Thymus (tissue), 14 donors: ENCODE results near the gene TNFSF12. TPM values are rescaled to one million over a fixed set of nuclear protein-coding genes. Genes with fewer than 3 reads are reported as not detected.

Experiments
- DNase-seq, 9 donors: peaks; one replicate each; pipeline ENCODE4 v3.0.0-alpha.2; 2013; ENCODE audit warnings: low spot score in 9 of 9, low read depth in 6 of 9, missing footprints in 1 of 9
- H3K27ac ChIP-seq, 2 donors: one replicate each; pipeline ENCODE4 v1.5.1; 2013; ENCODE audit warnings: control low read depth in 1 of 2, low read depth in 1 of 2, low read length in 1 of 2, mild to moderate bottlenecking in 1 of 2, moderate library complexity in 1 of 2
- H3K27me3 ChIP-seq, 2 donors: one replicate each; pipeline ENCODE4 v1.5.1; 2013; ENCODE audit warnings: low read length in 1 of 2; ENCODE audit not compliant: control insufficient read depth in 2 of 2, insufficient read depth in 1 of 2
- H3K36me3 ChIP-seq, 2 donors: one replicate each; pipeline ENCODE4 v1.5.1; 2013; ENCODE audit warnings: low read length in 1 of 2, mild to moderate bottlenecking in 1 of 2, moderate library complexity in 1 of 2; ENCODE audit not compliant: control insufficient read depth in 2 of 2, insufficient read depth in 2 of 2
- H3K4me1 ChIP-seq, 2 donors: one replicate each; pipeline ENCODE4 v1.5.1; 2013; ENCODE audit warnings: low read length in 2 of 2; ENCODE audit not compliant: control insufficient read depth in 2 of 2, insufficient read depth in 2 of 2
- H3K4me3 ChIP-seq, 2 donors: one replicate each; pipeline ENCODE4 v1.5.1; 2013; ENCODE audit warnings: low read length in 2 of 2, control low read depth in 1 of 2, mild to moderate bottlenecking in 1 of 2
- H3K9me3 ChIP-seq, 2 donors: one replicate each; pipeline ENCODE4 v1.5.1; 2013; ENCODE audit warnings: low read length in 1 of 2, mild to moderate bottlenecking in 1 of 2; ENCODE audit not compliant: control insufficient read depth in 2 of 2, insufficient read depth in 1 of 2
- WGBS: extraction: QIAGEN DNeasy Blood & Tissue Kit; methylation state at CpG from one replicate; pipeline ENCODE4 v1.1.7; 2013; 5-methylcytosine and 5-hydroxymethylcytosine counted together
- long read RNA-seq, 10 donors: transcript quantifications; one replicate each; lab custom pipeline, GENCODE V29; 2026
- polyA plus RNA-seq: library from polyadenylated mRNA; stranded (reverse); fragments of 200-250 nt; gene quantifications from one replicate; pipeline ENCODE4 v1.2.3, GENCODE V29; 2013
- total RNA-seq: library from RNA; stranded (reverse); fragments of 120-200 nt; gene quantifications from one replicate; pipeline ENCODE4 v1.2.4, GENCODE V29; 2013
- donor health status: healthy.

TNFSF12 gene
- total RNA-seq (4.2 TPM), polyA plus RNA-seq (21.3 TPM)
- long read RNA-seq, donor 1, partial matches to known transcripts, result 0 of 1 reads
- long read RNA-seq, donor 1, other reads (novel, unspliced or antisense), result 0 of 1 reads
- long read RNA-seq, donor 2, result 0 reads
- long read RNA-seq, donor 3, partial matches to known transcripts, result 0 of 2 reads
- long read RNA-seq, donor 3, other reads (novel, unspliced or antisense), result 0 of 2 reads
- long read RNA-seq, donor 4, partial matches to known transcripts, result 0 of 1 reads
- long read RNA-seq, donor 4, other reads (novel, unspliced or antisense), result 0 of 1 reads
- long read RNA-seq, donor 5, transcript TNFSF12-201 (7 exons, 1,553 nt), result major isoform, 6 of 12 reads
- long read RNA-seq, donor 5, partial matches to known transcripts, result 5 of 12 reads
- long read RNA-seq, donor 5, other reads (novel, unspliced or antisense), result 0 of 12 reads
- long read RNA-seq, donor 6, transcript TNFSF12-201 (7 exons, 1,553 nt), result major isoform, 6 of 7 reads
- long read RNA-seq, donor 6, partial matches to known transcripts, result 0 of 7 reads
- long read RNA-seq, donor 6, other reads (novel, unspliced or antisense), result 0 of 7 reads
- long read RNA-seq, donor 7, partial matches to known transcripts, result 0 of 3 reads
- long read RNA-seq, donor 7, other reads (novel, unspliced or antisense), result 0 of 3 reads
- long read RNA-seq, donor 8, partial matches to known transcripts, result 0 of 3 reads
- long read RNA-seq, donor 8, other reads (novel, unspliced or antisense), result 0 of 3 reads
- long read RNA-seq, donor 9, partial matches to known transcripts, result 0 of 1 reads
- long read RNA-seq, donor 9, other reads (novel, unspliced or antisense), result 0 of 1 reads
- long read RNA-seq, donor 10, partial matches to known transcripts, result 0 of 6 reads
- long read RNA-seq, donor 10, other reads (novel, unspliced or antisense), result 0 of 6 reads

DNA sequence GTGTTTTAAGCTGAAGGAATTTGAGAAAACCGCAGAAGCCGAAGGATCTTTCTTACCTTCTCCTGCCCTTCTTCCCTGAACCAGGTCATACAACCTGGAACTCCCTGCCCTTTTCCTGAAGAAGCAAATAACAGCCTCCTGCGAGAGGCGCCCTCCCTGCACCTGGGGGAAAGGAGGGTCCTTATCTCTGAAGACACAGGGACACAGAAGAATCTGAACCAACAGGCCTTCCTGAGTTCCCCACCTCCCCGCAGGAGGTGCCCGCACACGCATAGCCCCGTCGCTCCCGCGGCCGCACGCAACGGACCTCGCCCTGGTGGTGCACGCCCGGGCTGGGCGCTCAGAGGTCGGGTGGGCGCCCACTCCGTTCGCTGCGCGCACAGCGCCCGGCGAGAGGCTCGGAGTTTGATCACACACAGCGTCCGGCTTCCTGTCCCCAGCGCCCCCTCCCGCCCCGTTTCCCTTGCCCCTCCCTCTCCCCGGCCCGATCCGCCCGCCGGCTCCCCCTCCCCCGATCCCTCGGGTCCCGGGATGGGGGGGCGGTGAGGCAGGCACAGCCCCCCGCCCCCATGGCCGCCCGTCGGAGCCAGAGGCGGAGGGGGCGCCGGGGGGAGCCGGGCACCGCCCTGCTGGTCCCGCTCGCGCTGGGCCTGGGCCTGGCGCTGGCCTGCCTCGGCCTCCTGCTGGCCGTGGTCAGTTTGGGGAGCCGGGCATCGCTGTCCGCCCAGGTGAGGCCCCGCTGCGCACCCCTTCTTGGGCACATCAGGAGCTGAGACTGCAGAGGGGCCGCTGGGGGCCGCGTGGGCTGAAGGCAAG lies at the start of gene TNFSF12:
TNFSF12 (plus strand) TSS at position 474 of the 816 bp plus-strand sequence; CDS start at position 570, 96 bp downstream.
- Histone ChIP-seq H3K27ac (peak within 1 kb of the TSS; percentile 47 to 90), H3K4me3 (peak within 1 kb of the TSS; percentile 44 to 52), H3K27me3 (peaks cover 3 to 36% of the 10 kb centered on the region in 2 donors), H3K9me3 (no peaks in the 10 kb centered on the region), H3K36me3 (no peaks in the 10 kb centered on the region), H3K4me1 (peaks cover 0 to 22% of the 10 kb centered on the region in 2 donors)
- peak in 1 of 9 donors; percentile 35 for DNase-seq
- WGBS, result 10% methylated on average over 65 of the region's 65 CpGs

DNA sequence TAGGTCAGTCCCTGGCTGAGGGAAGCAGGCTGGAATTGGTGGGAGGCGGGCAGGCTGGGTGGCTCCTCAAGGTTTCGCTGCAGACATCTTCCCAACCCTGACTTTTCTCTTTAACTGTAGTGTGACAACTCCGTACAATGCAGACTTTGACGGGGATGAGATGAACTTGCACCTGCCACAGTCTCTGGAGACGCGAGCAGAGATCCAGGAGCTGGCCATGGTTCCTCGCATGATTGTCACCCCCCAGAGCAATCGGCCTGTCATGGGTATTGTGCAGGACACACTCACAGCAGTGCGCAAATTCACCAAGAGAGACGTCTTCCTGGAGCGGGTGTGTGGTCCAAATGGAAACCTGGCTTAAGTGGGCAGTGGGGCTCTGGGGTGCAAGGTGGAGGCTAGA lies 49.7 kb upstream of the TNFSF12 start:
- H3K27ac ChIP-seq, result no peak overlapping the region
- DNase-seq, result no peak
- no peaks in the 10 kb centered on the region for H3K9me3 ChIP-seq
- H3K27me3 ChIP-seq, result no peaks in the 10 kb centered on the region
- no peaks in the 10 kb centered on the region for H3K4me1 ChIP-seq
- WGBS, result 95% methylated on average over 11 of the region's 11 CpGs
- peaks cover 86 to 89% of the 10 kb centered on the region in 2 donors for H3K36me3 ChIP-seq
- H3K4me3 ChIP-seq, result no peak overlapping the region

- WGBS, result 94% methylated on average over 14 of the region's 14 CpGs
- Histone ChIP-seq H3K27me3 (no peaks in the 10 kb centered on the region), H3K36me3 (peaks cover 81 to 98% of the 10 kb centered on the region in 2 donors), H3K4me3 (no peak overlapping the region), H3K4me1 (no peaks in the 10 kb centered on the region), H3K9me3 (no peaks in the 10 kb centered on the region), H3K27ac (no peak overlapping the region)
- no peak for DNase-seq
These were observed 47.1 kb upstream of the TNFSF12 start for GRCh38 chr17:7501729-7502128.

- WGBS, result 98% methylated on average over 20 of the region's 20 CpGs
- Histone ChIP-seq H3K9me3 (no peaks in the 10 kb centered on the region), H3K36me3 (peaks cover 78 to 98% of the 10 kb centered on the region in 2 donors), H3K27ac (no peak overlapping the region), H3K4me3 (no peak overlapping the region), H3K27me3 (no peaks in the 10 kb centered on the region), H3K4me1 (no peaks in the 10 kb centered on the region)
- DNase-seq, result no peak
These were observed 46.5 kb upstream of the TNFSF12 start for GRCh38 chr17:7502171-7502847.

- peaks cover 76 to 97% of the 10 kb centered on the region in 2 donors for H3K36me3 ChIP-seq
- no peak overlapping the region for H3K27ac ChIP-seq
- DNase-seq, result no peak
These were observed 45.9 kb upstream of the TNFSF12 start for GRCh38 chr17:7502987-7503386.

DNA sequence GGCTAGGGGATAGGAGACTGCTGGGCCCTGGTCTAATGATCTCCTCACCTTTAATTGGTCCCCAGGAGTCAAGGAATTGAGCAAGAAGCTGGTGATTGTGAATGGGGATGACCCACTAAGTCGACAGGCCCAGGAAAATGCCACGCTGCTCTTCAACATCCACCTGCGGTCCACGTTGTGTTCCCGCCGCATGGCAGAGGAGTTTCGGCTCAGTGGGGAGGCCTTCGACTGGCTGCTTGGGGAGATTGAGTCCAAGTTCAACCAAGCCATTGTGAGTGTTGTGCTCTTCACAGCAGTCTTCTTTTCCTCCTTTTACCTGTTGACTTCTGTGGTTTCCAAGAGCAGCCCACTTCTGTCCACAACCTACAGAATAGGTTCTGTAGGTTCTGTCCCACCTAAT lies 45.3 kb upstream of the TNFSF12 start:
- WGBS, result 98% methylated on average over 8 of the region's 8 CpGs

More at GRCh38 chr17:7502987-7503386, 45.9 kb upstream of the TNFSF12 start:
- Histone ChIP-seq H3K4me3 (no peak overlapping the region), H3K9me3 (no peaks in the 10 kb centered on the region), H3K4me1 (no peaks in the 10 kb centered on the region), H3K27me3 (no peaks in the 10 kb centered on the region)
- 96% methylated on average over 14 of the region's 14 CpGs for WGBS

DNA sequence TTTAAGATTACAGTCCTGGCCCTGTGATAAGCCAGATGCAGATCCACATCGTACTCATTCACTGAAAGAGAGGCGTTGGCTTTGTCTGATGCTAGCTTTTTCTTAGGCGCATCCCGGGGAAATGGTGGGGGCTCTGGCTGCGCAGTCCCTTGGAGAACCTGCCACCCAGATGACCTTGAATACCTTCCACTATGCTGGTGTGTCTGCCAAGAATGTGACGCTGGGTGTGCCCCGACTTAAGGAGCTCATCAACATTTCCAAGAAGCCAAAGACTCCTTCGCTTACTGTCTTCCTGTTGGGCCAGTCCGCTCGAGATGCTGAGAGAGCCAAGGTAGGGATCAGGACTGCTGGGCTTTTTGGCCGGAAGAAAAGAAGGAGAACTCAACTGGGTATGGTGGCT lies 40.7 kb upstream of the TNFSF12 start:
- H3K4me3 ChIP-seq, result no peak overlapping the region
- H3K36me3 ChIP-seq, result peaks cover 78 to 98% of the 10 kb centered on the region in 2 donors
- no peak overlapping the region for H3K27ac ChIP-seq
- DNase-seq, result no peak
- no peaks in the 10 kb centered on the region for H3K27me3 ChIP-seq
- WGBS, result 92% methylated on average over 11 of the region's 11 CpGs
- no peaks in the 10 kb centered on the region for H3K9me3 ChIP-seq
- H3K4me1 ChIP-seq, result no peaks in the 10 kb centered on the region

More for the DNA sequence above, 45.3 kb upstream of the TNFSF12 start:
- H3K4me3 ChIP-seq, result no peak overlapping the region
- H3K27me3 ChIP-seq, result no peaks in the 10 kb centered on the region
- DNase-seq, result no peak
- H3K27ac ChIP-seq, result no peak overlapping the region
- H3K9me3 ChIP-seq, result no peaks in the 10 kb centered on the region
- H3K36me3 ChIP-seq, result peaks cover 76 to 97% of the 10 kb centered on the region in 2 donors
- no peaks in the 10 kb centered on the region for H3K4me1 ChIP-seq

GRCh38 chr17:7508846-7509245 lies 40.0 kb upstream of the TNFSF12 start:
- H3K4me3 ChIP-seq, result no peak overlapping the region
- no peaks in the 10 kb centered on the region for H3K4me1 ChIP-seq
- peaks cover 78 to 98% of the 10 kb centered on the region in 2 donors for H3K36me3 ChIP-seq
- H3K27ac ChIP-seq, result no peak overlapping the region
- no peaks in the 10 kb centered on the region for H3K27me3 ChIP-seq
- no peak for DNase-seq
- no peaks in the 10 kb centered on the region for H3K9me3 ChIP-seq
- 98% methylated on average over 9 of the region's 9 CpGs for WGBS
